NOMO-1 (cell line): ENCODE results near the gene STOM.

Experiments
- DNase-seq, 2 experiments: peaks; one replicate each; lab custom pipeline; 2025; ENCODE audit not compliant: unreplicated experiment in 2 of 2; lab: John Stamatoyannopoulos, UW

The STOM gene

GRCh38 chr9:121350993-121351561 lies 19.0 kb downstream of the STOM start:
- no peak for DNase-seq

DNA sequence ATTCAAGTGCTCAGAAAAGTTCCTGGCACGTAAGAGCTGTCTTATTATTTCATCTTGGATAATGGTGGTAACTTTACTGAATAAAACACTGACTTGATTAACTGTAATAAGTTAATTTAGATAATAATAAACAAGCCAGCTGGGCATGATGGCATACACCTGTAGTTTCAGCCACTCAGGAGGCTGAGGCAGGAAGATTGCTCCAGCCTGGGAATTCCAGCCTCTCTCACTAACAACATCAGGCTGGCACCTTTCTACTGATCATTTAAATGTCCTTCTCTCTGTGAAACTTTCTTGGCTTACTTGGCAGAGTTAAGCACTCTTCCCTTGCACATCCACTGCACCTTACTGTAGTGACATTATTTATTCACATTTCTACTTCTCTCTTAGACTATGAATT lies 20.0 kb downstream of the STOM start:
- no peak for DNase-seq

DNA sequence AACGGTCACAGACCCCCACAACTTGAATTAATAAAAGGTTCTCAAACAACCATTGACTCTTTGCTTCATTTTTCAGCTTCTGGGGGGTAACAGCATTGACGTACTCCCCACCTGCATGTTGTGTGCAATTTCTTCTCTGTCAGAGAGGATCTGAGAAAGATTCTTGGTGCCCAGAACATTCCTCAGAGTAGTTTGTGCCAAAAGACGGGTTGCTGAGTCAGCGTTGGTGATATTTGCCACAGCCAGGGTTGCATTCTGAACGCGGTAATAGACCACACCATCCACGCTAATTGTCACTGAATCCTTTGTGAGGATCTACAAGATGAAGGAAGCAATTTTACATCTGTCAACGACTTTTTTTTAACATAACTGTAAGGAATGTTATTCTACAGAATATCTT lies 21.0 kb downstream of the STOM start:
- no peak for DNase-seq

GRCh38 chr9:121348221-121348620 lies 21.8 kb downstream of the STOM start:
- DNase-seq: no peak

DNA sequence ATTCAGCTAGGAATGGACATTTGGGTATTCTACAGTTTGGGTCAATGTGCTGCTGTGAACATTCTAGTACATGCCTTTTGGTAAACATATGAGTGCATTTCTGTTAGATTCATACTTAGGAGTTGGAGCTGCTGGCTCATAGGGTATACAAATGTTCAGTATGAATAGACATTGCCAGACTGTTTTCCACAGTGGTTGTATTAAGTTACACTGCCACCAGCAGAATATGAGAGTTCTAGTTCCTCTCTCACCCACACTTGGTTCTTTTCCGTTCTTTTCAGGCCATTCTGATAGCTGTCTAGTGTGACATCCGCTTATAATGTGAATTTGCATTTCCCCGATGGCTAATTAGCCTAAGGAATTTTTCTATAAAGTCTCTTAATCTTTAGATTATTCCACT lies 25.0 kb downstream of the STOM start:
- no peak for DNase-seq

GRCh38 chr9:121344184-121344583 lies 25.9 kb downstream of the STOM start:
- DNase-seq: no peak

- DNase-seq: no peak
Observed at GRCh38 chr9:121340676-121341392, 29.2 kb downstream of the STOM start.

DNA sequence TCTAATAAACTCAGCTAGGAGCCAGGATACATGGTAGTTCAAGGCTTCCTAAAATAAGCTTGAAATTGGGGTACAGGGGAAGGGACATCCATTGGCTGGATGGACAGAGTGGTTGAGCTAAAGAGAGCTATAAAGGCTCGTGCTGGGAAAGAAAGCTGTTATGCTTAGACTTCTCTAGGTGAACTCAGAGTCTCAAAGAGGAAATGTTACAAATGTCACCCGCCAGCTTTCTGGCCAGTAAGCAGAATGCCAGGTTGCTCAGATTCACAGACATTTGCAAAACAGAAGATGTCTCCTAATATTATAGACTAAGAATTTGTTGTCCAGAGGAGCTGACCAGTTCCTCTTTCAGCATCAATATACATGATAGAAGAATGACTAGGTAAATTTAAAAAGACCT lies 30.6 kb downstream of the STOM start:
- no peak for DNase-seq

- no peak for DNase-seq
Observed at GRCh38 chr9:121336665-121337064, 33.4 kb downstream of the STOM start.

DNA sequence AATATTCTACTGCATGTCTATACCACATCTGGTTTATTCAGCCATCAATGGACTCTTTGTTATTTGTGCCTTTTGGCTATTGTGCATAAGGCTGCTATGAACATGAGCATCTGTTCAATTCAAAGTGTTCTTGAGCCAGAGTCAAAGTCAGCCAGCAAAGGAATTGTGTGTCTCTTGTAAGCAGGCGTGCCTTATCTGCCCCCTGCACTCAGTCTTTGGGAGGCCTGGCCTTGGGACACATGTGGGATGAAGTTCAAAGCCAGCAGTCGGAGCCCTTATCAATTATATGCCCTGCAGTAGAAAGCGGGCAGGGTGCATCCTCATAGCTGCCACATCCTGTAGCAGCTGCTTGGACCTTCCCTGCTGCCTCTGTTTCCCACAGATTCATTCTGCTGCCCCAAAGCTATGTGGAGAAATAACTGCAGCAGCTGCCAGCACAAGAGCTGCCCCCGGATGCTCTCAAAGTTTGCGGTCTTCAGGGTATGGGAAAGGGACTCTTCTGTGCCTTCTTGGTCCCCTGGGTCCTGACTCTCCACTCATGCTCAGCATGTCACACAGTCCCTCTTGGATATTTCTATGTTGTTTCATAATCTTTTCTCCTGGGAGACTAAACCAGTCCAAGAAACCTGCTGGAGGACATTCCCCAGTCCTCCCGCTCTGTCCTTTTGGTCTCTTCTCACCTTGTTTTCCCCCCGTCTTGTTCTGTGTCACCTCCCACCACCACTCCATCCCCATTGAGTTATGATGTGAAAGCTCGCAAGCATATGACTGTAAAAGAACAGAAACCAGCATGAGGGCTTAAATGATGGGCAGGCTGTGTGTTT lies 35.9 kb downstream of the STOM start:
- DNase-seq: no peak

DNA sequence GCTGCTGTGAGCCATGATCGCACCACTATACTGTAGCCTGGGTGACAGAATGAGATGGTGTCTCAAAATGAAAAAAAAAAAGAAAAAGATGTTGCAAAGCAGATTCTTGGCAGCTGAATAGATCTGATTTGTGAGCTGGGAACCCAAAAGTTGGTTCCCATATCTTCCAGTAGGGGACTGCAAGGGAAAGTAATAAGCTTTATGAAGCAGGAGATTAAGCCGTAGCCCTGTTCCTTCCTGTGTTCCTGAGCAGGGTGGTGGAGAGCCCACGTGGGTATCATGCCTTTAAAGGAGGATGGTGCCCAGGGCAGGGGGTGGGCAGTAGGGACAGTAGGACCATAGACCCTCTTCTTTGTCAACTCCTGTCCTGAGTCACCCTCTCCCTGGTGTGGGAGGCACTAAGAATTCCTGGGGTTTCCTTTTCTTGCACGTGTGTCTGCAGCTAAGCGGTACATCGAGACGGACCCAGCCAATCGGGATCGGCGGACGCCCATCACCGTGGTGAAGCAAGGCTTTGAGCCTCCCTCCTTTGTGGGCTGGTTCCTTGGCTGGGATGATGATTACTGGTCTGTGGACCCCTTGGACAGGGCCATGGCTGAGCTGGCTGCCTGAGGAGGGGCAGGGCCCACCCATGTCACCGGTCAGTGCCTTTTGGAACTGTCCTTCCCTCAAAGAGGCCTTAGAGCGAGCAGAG lies 37.9 kb downstream of the STOM start:
- DNase-seq: no peak

DNA sequence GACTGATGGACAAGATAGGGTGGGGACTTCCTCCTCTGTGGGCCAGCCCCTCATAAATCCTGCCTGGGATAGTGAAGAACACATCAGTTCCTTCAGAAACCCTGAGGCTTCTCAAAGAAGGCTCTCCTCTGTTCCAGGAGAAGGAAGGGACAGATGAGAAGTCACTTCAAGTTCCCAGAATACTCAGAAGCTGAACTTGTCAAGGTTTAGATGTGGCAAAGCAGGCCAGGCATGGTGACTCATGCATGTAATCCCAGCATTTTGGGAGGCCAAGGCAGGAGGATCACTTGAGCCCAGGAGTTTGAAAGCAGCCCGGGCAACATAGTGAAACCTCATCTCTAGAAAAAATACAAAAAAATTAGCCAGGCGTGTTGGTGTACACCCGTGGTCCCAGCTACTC lies 38.5 kb downstream of the STOM start:
- DNase-seq: no peak

GRCh38 chr9:121328876-121329681 lies 41.0 kb downstream of the STOM start:
- DNase-seq: peak in 1 of 2 experiments; percentile 15

DNA sequence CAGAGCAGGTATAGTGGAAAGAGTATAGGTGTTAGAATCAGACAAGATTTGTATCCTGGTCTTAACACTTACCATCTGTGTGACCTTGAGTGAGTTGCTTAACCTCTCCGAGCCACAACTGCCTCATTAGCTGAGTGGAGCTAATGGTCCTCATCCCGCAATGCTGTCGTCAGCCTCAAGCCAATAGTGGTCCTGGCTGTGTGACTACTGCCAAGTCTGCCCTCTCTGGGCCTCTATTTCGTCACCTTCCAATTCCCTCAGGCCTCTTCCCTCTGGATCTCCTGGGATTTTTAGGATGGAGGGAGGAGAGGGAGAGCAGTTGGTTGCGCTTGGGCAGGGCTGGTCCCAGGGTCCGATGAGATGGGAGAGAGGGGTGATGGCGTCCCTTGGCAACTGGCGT lies 41.6 kb downstream of the STOM start:
- no peak for DNase-seq

- DNase-seq: no peak
Observed at GRCh38 chr9:121326901-121327613, 43.0 kb downstream of the STOM start.

DNA sequence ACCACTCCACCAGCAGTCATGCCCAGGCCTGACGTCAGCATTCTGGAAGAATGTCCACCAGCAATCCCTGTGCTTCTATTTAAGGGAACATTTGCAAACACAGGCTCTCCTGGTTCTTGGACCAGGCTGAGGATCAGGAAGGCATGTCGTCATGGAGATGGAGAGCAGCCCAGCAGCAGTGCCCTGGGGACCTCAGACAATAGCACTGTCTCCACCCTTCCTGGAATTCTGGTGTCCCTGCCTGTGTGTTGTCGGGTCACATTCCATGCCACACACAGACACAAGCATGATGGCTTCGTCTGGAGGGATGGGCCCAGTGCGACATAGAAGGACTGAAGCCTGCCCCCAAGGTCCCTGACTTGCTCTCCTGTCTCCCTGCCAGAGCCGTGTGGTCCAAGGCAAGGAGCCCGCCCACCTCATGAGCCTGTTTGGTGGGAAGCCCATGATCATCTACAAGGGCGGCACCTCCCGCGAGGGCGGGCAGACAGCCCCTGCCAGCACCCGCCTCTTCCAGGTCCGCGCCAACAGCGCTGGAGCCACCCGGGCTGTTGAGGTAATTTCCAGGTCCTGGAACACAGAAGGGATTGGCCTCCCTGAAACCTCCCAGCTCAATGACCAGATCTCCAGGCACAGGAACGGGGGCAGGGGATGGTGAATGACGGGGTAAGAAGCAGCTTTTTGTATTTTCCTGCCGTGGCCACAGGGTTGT lies 43.8 kb downstream of the STOM start:
- DNase-seq: no peak

DNA sequence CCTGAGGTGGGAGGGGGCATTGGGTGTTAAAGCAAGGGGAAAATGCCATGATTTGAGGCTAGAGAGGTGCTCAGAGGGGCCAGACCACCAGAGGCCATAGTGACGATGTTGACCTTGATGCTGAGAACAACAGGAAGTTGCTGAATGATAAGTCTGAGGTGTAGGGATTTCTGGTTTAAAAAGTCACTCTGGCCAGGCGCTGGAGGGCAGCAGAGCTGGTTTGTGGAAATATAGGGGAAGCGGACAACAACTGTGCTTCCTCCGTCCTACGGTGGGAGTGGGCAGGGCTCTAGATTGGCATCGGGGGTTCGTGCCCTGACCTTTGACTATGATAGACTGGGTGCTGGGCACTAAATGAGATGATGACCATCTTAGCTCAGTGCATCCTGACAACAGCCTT lies 44.7 kb downstream of the STOM start:
- no peak for DNase-seq

GRCh38 chr9:121324755-121325154 lies 45.3 kb downstream of the STOM start:
- DNase-seq: no peak

DNA sequence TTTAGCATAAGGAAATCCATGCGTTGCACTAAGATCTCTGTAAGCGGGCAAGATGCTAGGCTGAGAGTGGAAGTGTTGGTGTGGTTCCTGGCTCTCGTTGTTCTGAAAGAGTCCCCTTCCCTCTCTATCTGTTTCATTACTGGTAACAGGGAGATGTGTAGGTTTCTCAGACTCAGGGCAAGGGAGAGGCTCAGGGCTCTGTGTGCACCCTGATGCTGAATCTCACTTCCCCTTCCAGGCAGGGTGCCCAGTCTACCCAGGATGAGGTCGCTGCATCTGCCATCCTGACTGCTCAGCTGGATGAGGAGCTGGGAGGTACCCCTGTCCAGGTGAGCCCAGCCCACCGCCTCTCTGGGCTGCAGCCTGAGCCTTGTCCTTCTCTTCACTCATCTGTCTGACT lies 45.7 kb downstream of the STOM start:
- no peak for DNase-seq
